GM23338 (cell line): ENCODE measurements around the gene MOB2.

Experiments used
- CREB1 ChIP-seq: fragments of 250-450 bp; sonication (Bioruptor Pico); IDR thresholded peaks from 2 replicates; pipeline ENCODE4 v1.5.0; 2020; ENCODE audit warnings: low read depth, mild to moderate bottlenecking, moderate library complexity
- EZH2 ChIP-seq: fragments of 200-600 bp; sonication (generic); IDR thresholded peaks from one replicate; pipeline ENCODE4 v1.8.0; 2017; ENCODE audit warnings: antibody characterized with exemption, mild to moderate bottlenecking, low read depth; ENCODE audit not compliant: unreplicated experiment
- EZH2phosphoT487 ChIP-seq: fragments of 200-600 bp; sonication (generic); IDR thresholded peaks from one replicate; pipeline ENCODE4 v1.8.1; 2018; ENCODE audit warnings: antibody characterized with exemption; ENCODE audit not compliant: unreplicated experiment
- JUNB ChIP-seq: IDR thresholded peaks from one replicate; pipeline ENCODE4 v1.6.1; 2016; ENCODE audit warnings: antibody characterized with exemption; ENCODE audit not compliant: unreplicated experiment
- POLR2AphosphoS5 ChIP-seq: IDR thresholded peaks from 2 replicates; pipeline ENCODE4 v1.6.1; 2016; ENCODE audit warnings: antibody characterized with exemption, low read depth
- STAT1 ChIP-seq: IDR thresholded peaks from one replicate; pipeline ENCODE4 v1.6.1; 2016; ENCODE audit warnings: antibody characterized with exemption; ENCODE audit not compliant: unreplicated experiment
- ZNF114 ChIP-seq: fragments of 250-450 bp; sonication (Bioruptor Pico); IDR thresholded peaks from 2 replicates; pipeline ENCODE4 v1.5.0; 2020; ENCODE audit warnings: mild to moderate bottlenecking, moderate library complexity
- TF ChIP-seq, protein P1 (sequence below), 2 experiments: fragments of 200-600 bp in 1 of 2; sonication (generic) in 1 of 2; conservative IDR thresholded peaks; 2 replicates each; pipeline versions ENCODE4 v1.5.1 to v1.6.1; 2016 to 2017; ENCODE audit warnings: antibody characterized with exemption in 2 of 2, low read depth in 2 of 2, mild to moderate bottlenecking in 2 of 2, moderate library complexity in 1 of 2
- TF ChIP-seq, protein P2 (sequence below): IDR thresholded peaks from 2 replicates; pipeline ENCODE4 v1.6.1; 2016; ENCODE audit warnings: antibody characterized with exemption
- TF ChIP-seq, protein P3 (sequence below): IDR thresholded peaks from one replicate; pipeline ENCODE4 v1.6.1; 2018; ENCODE audit warnings: antibody characterized with exemption; ENCODE audit not compliant: unreplicated experiment

DNA sequence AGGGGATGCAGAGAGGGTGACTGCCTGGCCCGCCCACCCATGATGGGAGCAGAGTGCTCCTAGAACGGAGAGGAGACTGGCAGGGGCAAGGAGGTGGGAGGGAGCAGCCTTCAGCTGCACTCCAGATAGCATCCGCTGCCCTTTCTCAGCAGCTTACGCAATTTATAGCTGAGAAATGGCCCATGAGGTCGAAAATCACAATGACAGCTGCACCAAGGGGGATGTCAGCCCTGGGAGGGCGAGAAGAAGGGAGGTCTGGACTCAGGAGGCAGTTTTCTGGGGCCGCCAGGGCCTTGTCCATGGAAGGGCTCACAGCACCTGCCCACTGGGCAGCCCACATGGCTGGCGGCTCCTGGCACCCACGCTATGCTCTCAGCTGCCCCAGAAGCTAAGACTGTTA lies 17.6 kb upstream of the MOB2 start:
- TF ChIP-seq, protein P1, sequence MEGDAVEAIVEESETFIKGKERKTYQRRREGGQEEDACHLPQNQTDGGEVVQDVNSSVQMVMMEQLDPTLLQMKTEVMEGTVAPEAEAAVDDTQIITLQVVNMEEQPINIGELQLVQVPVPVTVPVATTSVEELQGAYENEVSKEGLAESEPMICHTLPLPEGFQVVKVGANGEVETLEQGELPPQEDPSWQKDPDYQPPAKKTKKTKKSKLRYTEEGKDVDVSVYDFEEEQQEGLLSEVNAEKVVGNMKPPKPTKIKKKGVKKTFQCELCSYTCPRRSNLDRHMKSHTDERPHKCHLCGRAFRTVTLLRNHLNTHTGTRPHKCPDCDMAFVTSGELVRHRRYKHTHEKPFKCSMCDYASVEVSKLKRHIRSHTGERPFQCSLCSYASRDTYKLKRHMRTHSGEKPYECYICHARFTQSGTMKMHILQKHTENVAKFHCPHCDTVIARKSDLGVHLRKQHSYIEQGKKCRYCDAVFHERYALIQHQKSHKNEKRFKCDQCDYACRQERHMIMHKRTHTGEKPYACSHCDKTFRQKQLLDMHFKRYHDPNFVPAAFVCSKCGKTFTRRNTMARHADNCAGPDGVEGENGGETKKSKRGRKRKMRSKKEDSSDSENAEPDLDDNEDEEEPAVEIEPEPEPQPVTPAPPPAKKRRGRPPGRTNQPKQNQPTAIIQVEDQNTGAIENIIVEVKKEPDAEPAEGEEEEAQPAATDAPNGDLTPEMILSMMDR (conservative IDR thresholded peaks at IDR 0.05; ENCODE audit: low read depth in 2 of 2) = no peak
- TF ChIP-seq CREB1 (CRISPR knock-in tag) (no peak), POLR2AphosphoS5 (no peak), EZH2 (no peak), EZH2phosphoT487 (no peak), ZNF114 (CRISPR knock-in tag) (no peak), STAT1 (no peak), JUNB (no peak)
- TF ChIP-seq, protein P2, sequence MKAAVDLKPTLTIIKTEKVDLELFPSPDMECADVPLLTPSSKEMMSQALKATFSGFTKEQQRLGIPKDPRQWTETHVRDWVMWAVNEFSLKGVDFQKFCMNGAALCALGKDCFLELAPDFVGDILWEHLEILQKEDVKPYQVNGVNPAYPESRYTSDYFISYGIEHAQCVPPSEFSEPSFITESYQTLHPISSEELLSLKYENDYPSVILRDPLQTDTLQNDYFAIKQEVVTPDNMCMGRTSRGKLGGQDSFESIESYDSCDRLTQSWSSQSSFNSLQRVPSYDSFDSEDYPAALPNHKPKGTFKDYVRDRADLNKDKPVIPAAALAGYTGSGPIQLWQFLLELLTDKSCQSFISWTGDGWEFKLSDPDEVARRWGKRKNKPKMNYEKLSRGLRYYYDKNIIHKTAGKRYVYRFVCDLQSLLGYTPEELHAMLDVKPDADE = no peak
- TF ChIP-seq, protein P3, sequence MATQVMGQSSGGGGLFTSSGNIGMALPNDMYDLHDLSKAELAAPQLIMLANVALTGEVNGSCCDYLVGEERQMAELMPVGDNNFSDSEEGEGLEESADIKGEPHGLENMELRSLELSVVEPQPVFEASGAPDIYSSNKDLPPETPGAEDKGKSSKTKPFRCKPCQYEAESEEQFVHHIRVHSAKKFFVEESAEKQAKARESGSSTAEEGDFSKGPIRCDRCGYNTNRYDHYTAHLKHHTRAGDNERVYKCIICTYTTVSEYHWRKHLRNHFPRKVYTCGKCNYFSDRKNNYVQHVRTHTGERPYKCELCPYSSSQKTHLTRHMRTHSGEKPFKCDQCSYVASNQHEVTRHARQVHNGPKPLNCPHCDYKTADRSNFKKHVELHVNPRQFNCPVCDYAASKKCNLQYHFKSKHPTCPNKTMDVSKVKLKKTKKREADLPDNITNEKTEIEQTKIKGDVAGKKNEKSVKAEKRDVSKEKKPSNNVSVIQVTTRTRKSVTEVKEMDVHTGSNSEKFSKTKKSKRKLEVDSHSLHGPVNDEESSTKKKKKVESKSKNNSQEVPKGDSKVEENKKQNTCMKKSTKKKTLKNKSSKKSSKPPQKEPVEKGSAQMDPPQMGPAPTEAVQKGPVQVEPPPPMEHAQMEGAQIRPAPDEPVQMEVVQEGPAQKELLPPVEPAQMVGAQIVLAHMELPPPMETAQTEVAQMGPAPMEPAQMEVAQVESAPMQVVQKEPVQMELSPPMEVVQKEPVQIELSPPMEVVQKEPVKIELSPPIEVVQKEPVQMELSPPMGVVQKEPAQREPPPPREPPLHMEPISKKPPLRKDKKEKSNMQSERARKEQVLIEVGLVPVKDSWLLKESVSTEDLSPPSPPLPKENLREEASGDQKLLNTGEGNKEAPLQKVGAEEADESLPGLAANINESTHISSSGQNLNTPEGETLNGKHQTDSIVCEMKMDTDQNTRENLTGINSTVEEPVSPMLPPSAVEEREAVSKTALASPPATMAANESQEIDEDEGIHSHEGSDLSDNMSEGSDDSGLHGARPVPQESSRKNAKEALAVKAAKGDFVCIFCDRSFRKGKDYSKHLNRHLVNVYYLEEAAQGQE = no peak
